WI38 (cell line): ENCODE measurements around the gene CD4.

Source experiments
- H3K4me3 ChIP-seq: 2 replicates; pipeline ENCODE4 v1.5.1; 2011; ENCODE audit warnings: low read depth, mild to moderate bottlenecking, control low read depth, low read length
- TF ChIP-seq, protein P1 (sequence below): IDR thresholded peaks from 2 replicates; pipeline ENCODE4 v1.5.1; 2012; ENCODE audit warnings: low read depth, mild to moderate bottlenecking, control low read depth, low read length

The CD4 gene

DNA sequence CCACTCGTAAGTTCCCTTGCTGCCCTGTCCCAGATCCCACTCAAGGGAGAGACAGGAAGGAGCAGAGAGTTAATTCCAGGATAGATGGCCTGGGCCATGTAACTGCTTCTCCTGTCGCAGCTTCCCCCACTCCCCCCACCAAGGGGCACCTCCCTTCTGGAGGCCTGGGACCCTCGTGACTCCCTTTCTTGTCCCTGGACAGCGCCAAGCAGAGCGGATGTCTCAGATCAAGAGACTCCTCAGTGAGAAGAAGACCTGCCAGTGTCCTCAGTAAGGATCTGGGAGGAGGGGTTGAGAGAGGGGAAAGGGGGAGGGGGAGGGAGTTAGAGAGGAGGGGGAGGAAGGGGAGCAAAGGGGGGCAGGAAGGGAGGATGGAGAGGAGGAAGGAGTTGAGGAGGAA is 29.3 kb downstream of the CD4 start:
- H3K4me3 ChIP-seq, result no peak overlapping the region
- TF ChIP-seq, protein P1, sequence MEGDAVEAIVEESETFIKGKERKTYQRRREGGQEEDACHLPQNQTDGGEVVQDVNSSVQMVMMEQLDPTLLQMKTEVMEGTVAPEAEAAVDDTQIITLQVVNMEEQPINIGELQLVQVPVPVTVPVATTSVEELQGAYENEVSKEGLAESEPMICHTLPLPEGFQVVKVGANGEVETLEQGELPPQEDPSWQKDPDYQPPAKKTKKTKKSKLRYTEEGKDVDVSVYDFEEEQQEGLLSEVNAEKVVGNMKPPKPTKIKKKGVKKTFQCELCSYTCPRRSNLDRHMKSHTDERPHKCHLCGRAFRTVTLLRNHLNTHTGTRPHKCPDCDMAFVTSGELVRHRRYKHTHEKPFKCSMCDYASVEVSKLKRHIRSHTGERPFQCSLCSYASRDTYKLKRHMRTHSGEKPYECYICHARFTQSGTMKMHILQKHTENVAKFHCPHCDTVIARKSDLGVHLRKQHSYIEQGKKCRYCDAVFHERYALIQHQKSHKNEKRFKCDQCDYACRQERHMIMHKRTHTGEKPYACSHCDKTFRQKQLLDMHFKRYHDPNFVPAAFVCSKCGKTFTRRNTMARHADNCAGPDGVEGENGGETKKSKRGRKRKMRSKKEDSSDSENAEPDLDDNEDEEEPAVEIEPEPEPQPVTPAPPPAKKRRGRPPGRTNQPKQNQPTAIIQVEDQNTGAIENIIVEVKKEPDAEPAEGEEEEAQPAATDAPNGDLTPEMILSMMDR, result no peak

DNA sequence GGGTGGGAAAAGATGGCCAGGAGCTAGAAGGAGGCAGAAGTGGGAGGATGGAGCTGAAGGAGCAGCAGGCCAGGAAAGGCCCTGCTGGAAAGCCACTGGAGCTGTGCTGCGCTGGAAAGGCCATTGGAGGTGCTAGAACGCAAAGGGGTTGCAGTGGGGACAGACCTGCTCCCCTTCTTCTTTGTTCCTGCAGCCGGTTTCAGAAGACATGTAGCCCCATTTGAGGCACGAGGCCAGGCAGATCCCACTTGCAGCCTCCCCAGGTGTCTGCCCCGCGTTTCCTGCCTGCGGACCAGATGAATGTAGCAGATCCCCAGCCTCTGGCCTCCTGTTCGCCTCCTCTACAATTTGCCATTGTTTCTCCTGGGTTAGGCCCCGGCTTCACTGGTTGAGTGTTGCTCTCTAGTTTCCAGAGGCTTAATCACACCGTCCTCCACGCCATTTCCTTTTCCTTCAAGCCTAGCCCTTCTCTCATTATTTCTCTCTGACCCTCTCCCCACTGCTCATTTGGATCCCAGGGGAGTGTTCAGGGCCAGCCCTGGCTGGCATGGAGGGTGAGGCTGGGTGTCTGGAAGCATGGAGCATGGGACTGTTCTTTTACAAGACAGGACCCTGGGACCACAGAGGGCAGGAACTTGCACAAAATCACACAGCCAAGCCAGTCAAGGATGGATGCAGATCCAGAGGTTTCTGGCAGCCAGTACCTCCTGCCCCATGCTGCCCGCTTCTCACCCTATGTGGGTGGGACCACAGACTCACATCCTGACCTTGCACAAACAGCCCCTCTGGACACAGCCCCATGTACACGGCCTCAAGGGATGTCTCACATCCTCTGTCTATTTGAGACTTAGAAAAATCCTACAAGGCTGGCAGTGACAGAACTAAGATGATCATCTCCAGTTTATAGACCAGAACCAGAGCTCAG is 30.0 kb downstream of the CD4 start:
- H3K4me3 ChIP-seq, result no peak overlapping the region

DNA sequence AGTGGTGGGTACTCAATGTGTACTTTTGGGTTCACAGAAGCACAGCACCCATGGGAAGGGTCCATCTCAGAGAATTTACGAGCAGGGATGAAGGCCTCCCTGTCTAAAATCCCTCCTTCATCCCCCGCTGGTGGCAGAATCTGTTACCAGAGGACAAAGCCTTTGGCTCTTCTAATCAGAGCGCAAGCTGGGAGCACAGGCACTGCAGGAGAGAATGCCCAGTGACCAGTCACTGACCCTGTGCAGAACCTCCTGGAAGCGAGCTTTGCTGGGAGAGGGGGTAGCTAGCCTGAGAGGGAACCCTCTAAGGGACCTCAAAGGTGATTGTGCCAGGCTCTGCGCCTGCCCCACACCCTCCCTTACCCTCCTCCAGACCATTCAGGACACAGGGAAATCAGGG is 30.8 kb downstream of the CD4 start:
- TF ChIP-seq, protein P1, result no peak
- no peak overlapping the region for H3K4me3 ChIP-seq

More for the DNA sequence above, 30.0 kb downstream of the CD4 start:
- TF ChIP-seq, protein P1, result no peak

DNA sequence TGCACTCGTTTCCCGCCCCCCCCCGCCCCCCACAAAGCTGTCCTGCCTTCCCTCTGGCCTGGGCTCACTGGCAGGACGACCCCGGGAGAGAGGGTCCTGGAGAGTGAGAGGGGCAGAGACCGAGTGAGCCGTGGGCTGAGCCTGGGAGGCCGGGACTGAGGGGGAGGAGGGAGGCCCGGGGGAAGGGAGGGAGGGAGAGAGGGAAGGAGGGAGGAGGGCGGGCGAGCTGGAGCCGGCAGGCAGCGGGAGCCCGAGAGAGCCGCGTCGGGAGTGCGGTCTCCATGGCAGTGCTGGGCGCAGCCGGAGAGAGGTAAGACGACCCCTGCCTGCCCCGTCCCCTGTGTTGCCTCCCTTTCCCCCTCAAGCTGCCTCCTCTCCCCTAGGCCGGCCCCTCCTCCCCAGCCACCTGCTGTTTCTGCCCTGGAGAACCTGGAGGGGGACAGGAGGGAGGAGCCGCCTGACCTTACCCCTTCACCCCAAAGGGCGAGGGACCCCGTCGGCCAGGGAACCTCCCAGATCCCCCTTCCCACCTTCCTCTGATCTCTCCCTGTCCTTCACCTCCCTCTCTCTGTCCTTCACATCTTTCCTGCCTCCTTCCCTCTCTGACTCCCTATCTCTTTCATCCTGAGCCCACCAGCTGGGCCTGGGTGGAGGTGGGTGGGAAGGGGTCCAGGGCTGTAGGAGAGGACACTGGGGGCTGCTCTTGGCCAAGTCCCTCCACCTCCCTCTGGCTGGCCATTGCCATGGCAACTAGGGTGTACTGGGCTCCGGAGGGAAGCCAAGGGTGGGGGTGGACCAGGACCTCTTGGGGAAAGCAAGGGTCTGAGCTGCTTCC is 32.5 kb downstream of the CD4 start, which contains the start of gene GPR162:
TSS of gene GPR162 (plus strand) at position 231 of the 835 bp plus-strand sequence. CDS start 2,078 bp downstream, outside the sequence.
- peak within 1 kb of the TSS; percentile 59 for H3K4me3 ChIP-seq
- TF ChIP-seq, protein P1, result no peak

DNA sequence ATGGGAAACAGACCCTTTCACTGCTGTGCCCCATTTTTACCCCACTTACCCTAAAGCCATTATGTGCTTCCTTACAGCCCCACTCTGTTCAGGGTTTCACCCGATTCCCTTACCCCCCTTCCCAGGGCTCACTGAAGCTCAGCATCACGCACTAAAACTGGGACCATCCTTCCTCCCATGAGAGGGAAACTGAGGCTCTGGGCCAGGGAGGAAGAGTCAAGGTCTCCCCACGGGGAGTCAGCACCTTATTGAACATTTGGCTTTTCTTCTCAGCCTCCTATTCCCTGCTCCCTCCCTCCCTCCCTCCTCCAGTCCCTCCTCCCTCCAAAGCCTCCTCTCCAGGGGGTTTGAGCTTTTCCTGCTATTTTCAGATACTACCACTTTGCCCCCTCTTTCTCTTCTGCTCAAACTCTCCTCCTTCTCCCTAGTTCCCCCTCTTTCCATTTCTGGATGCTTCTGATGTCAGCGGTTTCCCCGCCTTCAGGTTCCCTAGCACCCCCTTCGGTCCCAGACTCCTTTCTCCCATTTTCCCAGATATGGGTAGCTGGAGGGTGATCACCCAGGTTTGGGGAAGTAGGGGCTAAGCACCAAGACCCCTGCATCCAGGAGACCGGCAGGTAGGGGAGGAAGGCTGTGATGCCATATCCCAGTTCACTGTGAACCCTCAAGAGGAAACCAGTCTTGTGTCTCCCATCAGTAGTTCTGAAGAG is 33.3 kb downstream of the CD4 start:
- TF ChIP-seq, protein P1, result no peak
- H3K4me3 ChIP-seq, result peak overlapping the region; percentile 59

DNA sequence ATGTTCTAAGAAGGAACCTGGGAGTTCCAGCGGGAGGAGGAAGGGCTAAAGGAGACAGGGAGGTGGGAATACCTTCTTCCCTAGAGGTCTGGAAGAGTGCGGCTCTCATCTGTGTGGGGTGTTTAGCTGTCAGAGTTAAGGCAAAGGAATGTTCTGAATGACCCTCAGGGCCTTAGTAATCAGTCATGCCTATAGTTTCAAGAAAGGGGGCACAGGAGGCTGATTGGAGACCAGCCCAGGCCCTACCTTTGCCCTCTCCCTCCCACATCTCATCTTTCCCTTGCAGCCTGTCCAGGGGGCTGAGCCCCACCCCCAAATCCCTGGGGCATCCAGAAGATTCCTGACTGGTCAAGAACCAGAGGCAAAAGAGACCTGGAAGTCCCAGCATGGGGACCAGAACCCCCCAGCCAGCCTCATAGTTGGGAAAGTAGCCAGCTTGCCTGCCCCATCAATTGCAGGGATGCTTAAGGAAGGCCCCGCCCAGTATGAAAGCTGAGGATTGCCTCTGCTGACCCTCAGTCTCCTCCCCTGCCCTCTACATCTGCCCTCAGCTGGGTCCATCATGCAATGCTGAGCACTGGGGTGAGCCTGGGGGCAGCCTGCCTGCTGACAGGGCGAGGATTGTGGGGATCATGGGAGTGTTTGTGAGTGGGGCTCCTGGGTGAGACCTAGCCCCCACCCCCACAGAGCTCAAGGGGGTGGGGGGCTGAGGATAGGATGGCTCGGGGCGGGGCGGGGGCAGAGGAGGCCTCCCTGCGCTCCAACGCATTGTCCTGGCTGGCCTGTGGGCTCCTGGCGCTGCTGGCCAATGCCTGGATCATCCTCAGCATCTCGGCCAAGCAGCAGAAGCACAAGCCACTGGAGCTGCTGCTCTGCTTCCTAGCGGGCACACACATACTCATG is 34.1 kb downstream of the CD4 start:
- TF ChIP-seq, protein P1, result no peak
- H3K4me3 ChIP-seq, result no peak overlapping the region
